Type B pancreatic cell (in vitro differentiated cells): Measurements from ENCODE around the gene SKAP1. TPM values are rescaled to one million over a fixed set of nuclear protein-coding genes. Genes with fewer than 3 reads are reported as not detected.

Experiments used
- DNase-seq: peaks from one replicate; pipeline ENCODE4 v3.0.0; 2021; ENCODE audit warnings: mixed read lengths; ENCODE audit not compliant: unreplicated experiment; ENCODE audit errors: extremely low spot score
- H3K27ac Mint-ChIP-seq: 2 replicates; pipeline ENCODE4 v1.8.0; 2021; ENCODE audit warnings: mild to moderate bottlenecking, mixed read lengths
- H3K27me3 Mint-ChIP-seq: 2 replicates; pipeline ENCODE4 v1.8.0; 2021; ENCODE audit warnings: mixed read lengths
- H3K36me3 Mint-ChIP-seq: 2 replicates; pipeline ENCODE4 v1.8.0; 2021; ENCODE audit warnings: mixed read lengths
- H3K4me1 Mint-ChIP-seq: one replicate; pipeline ENCODE4 v1.8.0; 2021; ENCODE audit warnings: mixed read lengths; ENCODE audit not compliant: unreplicated experiment
- H3K4me3 Mint-ChIP-seq: 2 replicates; pipeline ENCODE4 v1.8.0; 2021; ENCODE audit warnings: mild to moderate bottlenecking, mixed read lengths
- H3K9me3 Mint-ChIP-seq: 2 replicates; pipeline ENCODE4 v1.8.0; 2021; ENCODE audit warnings: mixed read lengths
- total RNA-seq: library from RNA; stranded (reverse); gene quantifications from 2 replicates; pipeline ENCODE4 v1.2.1, GENCODE V29; 2021; ENCODE audit warnings: low replicate concordance
- TF ChIP-seq, protein P1 (sequence below): fragments of 200-600 bp; sonication (generic); conservative IDR thresholded peaks from 2 replicates; pipeline ENCODE4 v1.5.0; 2021; ENCODE audit warnings: antibody characterized with exemption, mild to moderate bottlenecking

SKAP1 gene
- total RNA-seq, 1 donor from 2014 or later = 0.43 TPM

- peaks cover 38% of the 10 kb centered on the region for H3K27me3 Mint-ChIP-seq
- H3K9me3 Mint-ChIP-seq = no peaks in the 10 kb centered on the region
- no peaks in the 10 kb centered on the region for H3K4me1 Mint-ChIP-seq
- H3K36me3 Mint-ChIP-seq = no peaks in the 10 kb centered on the region
- no peak overlapping the region for H3K4me3 Mint-ChIP-seq
- TF ChIP-seq, protein P1, sequence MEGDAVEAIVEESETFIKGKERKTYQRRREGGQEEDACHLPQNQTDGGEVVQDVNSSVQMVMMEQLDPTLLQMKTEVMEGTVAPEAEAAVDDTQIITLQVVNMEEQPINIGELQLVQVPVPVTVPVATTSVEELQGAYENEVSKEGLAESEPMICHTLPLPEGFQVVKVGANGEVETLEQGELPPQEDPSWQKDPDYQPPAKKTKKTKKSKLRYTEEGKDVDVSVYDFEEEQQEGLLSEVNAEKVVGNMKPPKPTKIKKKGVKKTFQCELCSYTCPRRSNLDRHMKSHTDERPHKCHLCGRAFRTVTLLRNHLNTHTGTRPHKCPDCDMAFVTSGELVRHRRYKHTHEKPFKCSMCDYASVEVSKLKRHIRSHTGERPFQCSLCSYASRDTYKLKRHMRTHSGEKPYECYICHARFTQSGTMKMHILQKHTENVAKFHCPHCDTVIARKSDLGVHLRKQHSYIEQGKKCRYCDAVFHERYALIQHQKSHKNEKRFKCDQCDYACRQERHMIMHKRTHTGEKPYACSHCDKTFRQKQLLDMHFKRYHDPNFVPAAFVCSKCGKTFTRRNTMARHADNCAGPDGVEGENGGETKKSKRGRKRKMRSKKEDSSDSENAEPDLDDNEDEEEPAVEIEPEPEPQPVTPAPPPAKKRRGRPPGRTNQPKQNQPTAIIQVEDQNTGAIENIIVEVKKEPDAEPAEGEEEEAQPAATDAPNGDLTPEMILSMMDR = no peak
- H3K27ac Mint-ChIP-seq = no peak overlapping the region
- no peak for DNase-seq
Measured at GRCh38 chr17:48179071-48179945, 250.7 kb downstream of the SKAP1 start.

DNA sequence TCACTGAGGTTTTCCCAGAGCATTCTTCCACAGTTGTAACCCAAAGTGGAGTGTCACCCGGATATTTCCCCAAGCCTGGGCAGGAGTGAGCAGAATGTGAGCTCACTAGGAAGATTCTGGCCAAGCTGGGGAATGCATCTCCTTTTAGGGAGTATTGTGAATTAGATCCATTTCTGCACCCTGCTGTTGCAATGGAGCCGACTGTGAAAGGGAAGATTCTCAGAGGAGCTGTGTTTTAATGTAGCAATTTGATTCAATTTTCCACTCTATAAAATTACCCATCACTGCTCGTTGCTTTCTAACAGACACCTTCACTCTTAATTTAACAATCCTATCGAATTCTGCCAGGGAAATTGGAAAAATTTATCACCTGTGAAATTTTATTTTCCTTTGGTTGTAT, 251.7 kb downstream of the SKAP1 start:
- TF ChIP-seq, protein P1 = no peak
- no peak overlapping the region for H3K27ac Mint-ChIP-seq
- no peaks in the 10 kb centered on the region for H3K9me3 Mint-ChIP-seq
- no peaks in the 10 kb centered on the region for H3K36me3 Mint-ChIP-seq
- H3K27me3 Mint-ChIP-seq = peaks cover 45% of the 10 kb centered on the region
- no peak overlapping the region for H3K4me3 Mint-ChIP-seq
- no peak for DNase-seq
- no peaks in the 10 kb centered on the region for H3K4me1 Mint-ChIP-seq

DNA sequence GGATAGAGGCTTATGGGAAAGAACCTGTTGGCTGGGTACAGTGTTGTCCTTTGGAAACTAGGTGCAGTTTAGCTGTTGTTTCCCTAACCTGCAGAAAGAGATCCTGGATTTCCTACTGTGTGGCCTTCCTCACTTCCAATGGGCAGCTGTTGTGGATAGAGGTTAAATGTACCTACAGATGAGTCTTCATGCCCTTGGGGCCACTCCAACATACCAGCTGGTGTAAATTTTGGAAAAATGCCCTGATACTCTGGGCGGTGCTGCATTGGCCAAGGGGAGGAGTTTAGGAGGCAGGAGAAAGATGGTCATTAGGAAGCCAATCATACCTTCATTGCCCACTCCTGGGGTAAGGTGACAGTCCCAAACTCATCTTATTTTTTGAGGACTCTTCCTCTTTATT, 252.2 kb downstream of the SKAP1 start:
- H3K27me3 Mint-ChIP-seq = peaks cover 45% of the 10 kb centered on the region

GRCh38 chr17:48176471-48176855, 253.6 kb downstream of the SKAP1 start:
- Mint-ChIP-seq H3K9me3 (no peaks in the 10 kb centered on the region), H3K27ac (no peak overlapping the region), H3K36me3 (no peaks in the 10 kb centered on the region), H3K4me3 (no peak overlapping the region), H3K27me3 (peaks cover 37% of the 10 kb centered on the region), H3K4me1 (no peaks in the 10 kb centered on the region)
- TF ChIP-seq, protein P1 = no peak
- DNase-seq = no peak

More for the DNA sequence above, 252.2 kb downstream of the SKAP1 start:
- no peak for DNase-seq
- Mint-ChIP-seq H3K4me1 (no peaks in the 10 kb centered on the region), H3K36me3 (no peaks in the 10 kb centered on the region), H3K27ac (no peak overlapping the region), H3K4me3 (no peak overlapping the region), H3K9me3 (no peaks in the 10 kb centered on the region)
- TF ChIP-seq, protein P1 = no peak

- Mint-ChIP-seq H3K27ac (no peak overlapping the region), H3K36me3 (no peaks in the 10 kb centered on the region), H3K9me3 (no peaks in the 10 kb centered on the region), H3K4me1 (no peaks in the 10 kb centered on the region), H3K4me3 (no peak overlapping the region), H3K27me3 (peaks cover 37% of the 10 kb centered on the region)
- DNase-seq = no peak
- TF ChIP-seq, protein P1 = no peak
Measured at GRCh38 chr17:48175692-48176470, 254.1 kb downstream of the SKAP1 start.
